Cardiac septum (tissue), 1 donor: ENCODE measurements around the gene DDX49. TPM values are rescaled to one million over a fixed set of nuclear protein-coding genes. Genes with fewer than 3 reads are reported as not detected.
"Not testable (repeated sequence)": the region's sequence is repeated elsewhere in the genome, so short reads cannot be mapped to it uniquely, and the experiment has no call there.

Experiments
- DNase-seq: peaks from one replicate; pipeline ENCODE4 v3.0.0-alpha.2; 2020; ENCODE audit warnings: low spot score
- intact Hi-C: fragments of 100-400 bp; cut with DNase I; formaldehyde crosslinking; loops from one replicate; pipeline ENCODE4 v1.14.0; 2022
- total RNA-seq: library from RNA; stranded (reverse); fragmentation: NEBNext Ultra II Directional; extraction: Animal tissue kit (Norgen Biotek cat#: 25700); gene quantifications from one replicate; pipeline ENCODE4 v1.2.1, GENCODE V29; 2021
- donor health status: DM: no; HTN: no; CAD: no.

DDX49 gene
- total RNA-seq, 1 donor from 2014 or later = 22.9 TPM

DNA sequence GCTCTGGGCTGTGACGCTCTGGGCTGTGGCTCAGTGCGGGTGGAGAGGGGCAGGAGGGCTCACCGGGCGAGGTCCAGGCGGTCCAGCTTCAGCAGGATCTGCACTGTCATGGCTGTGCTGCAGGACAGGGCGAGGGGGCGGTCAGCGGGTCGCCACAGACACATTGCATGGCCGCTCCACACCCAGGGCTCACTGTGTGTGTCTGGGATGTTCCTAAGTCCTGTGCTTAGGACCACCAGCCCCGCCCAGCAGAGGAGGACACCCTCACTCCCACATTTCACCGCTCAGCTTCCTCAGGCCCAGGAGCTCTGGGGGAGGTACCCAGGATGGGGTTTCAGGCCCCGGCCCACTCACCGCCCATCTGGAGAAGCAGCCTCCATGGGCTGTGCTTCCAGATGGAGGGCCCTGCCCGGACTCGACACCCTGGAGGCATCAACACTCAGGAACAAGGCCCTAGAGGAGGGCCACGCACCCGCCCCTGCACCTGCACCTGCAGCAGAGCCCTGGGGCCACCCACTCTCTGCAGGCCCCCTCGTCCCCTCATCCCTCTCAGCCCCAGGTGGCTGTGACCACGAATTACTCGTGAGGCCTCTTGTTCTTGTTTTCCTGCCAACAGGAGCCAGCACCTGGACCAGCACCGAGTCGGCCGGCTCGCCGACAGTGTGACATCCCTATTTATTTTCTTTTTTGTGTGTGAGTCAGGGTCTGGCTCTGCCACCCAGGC lies 13.8 kb upstream of the DDX49 start:
- intact Hi-C loops = no loop called here
- DNase-seq = no peak

DNA sequence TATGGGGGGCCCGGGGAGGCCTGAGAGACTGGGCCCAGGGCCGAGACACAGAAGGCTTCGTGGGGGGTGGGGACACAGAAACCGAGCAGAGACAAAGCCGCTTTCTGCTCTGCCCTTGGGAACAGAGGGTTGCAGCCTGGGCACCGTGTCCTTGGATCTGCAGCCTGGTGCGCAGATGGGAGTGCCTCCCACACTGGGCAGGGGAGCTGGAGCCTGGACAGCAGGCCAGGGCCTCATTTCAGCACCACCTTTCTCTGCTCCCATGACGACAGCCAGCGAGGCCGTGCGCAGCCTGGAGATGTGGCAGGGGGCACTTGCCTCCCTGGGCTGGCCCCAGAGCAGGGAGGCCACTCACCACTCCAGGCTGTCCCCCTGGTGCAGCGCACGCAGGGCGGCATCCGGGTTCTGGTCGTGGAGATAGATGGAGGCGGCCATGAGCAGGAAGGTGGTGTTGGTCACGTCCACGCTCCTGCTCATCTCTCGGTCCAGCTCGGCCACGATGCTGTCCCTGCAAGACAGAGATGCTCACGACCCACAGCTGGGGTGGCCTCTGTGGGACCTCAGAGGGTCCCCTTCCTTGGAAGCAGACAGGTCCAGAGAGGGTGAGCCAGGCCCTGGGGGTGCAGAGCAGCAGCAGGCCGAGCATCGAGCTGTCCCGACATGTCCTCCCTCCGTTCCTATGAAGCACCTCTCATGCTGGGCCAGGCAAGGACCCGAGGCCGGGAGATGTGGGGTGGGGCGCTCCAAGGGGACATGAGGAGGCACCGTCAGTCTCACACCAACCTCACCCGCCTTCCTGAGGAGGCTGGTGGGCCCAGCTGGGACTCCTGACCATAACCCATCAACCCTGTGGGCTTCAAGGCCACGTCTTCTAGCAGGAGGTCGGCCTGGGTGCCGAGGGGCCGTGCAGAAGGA lies 12.7 kb upstream of the DDX49 start:
- intact Hi-C loops = no loop called here
- no peak for DNase-seq

DNA sequence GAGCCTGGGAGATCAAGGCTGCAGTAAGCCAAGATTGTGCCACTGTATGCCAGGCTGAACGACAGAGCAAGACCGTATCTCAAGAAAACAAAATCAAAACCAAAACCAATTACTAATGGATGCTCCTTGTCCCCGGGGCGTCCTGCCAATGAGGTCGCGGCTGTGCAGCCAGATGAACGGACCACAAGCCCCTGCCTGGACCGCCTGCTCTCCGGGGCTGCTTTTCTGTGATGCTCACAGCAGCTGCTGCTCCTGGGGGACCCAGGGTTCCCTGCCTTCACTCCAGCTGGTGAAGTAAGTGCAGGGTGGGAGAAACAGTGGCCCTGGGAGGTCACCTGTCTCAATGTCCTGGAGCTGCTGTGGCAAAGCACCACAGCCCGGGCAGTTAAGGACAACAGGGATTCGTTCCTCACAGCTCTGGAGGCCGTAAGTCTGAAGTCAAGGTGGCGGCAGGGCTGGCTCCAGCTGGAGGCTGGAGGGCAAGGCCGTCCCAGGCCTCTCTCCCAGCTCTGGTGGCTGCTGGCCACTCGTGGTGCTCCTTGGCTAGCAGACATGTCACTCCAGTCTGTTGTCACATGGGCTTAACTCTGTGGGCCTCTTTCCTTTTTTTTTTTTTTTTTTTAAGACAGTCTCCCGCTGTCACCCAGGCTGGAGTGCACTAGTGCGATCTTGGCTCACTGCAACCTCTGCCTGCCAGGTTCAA lies 10.4 kb upstream of the DDX49 start:
- intact Hi-C loops = no loop called here
- no peak for DNase-seq

DNA sequence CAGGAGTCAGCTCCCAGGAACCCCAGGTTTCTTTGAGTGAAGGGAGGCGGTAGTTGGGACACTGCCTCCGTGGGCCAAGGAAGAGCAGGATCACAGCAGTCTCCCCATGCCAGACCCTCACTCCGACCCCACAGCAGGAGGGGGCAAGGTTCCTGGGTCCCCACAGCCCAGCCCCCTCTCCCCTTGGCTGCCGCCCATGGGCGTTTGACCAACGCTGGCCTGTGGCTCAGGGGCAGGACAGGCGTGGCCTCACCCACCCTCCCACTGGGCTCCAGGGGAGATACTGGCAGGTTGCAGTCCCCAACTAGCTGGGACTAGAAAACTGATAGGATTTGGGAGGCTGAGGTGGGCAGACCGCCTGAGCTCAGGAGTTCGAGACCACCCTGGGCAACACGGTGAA lies 9.5 kb upstream of the DDX49 start:
- DNase-seq = no peak
- intact Hi-C loops = no loop called here

DNA sequence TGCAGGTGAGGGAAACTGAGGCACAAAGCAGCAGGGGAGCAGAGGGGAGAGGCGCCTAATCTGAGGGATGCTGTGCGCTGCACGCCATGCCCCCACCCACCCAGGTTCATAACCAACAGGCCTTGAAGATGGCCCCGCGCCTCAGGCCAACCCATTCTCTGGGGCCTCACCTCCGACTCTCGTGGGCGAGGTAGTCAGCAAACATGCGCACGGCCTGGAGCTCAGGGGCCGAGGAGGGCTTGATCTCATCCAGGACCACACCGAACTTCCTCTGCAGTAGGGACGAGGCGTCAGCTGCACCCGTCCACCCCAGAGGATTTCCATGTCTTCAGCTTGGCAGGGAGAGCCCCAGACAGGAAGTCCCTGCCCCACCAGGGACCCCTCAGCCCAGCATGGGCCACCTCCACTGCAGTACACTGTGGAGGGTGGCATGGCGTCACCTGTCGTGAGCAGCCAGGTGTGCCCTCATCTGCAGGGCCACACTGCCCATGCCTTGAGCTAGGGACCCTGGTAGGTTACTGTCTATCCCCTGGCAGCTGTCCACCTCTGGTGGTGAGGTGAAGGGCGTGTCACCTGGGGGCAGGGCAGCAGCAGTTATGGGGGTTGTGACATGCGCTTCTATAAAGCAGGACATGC lies 8.6 kb upstream of the DDX49 start:
- DNase-seq = no peak
- intact Hi-C loops = no loop called here

DNA sequence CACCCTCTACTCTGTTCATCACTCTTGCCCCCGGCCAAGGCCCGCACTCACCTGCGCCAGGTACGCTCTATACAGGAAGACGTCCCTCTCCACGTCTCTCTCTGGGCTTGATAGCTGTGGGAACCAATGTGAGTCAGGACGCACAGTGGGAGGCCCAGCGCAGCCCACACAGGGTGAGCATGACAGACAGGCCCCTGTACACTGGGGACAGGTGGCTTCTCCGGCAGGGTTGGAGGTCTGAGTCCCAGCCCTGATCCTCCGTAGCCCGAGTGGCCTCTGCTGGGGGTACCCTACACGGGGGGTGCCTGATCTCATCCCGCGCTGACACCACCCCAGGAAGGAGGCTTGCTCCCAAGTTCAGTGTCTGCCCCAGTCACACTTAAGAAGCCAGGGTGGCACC lies 6.6 kb upstream of the DDX49 start:
- DNase-seq = no peak
- intact Hi-C loops = no loop called here

DNA sequence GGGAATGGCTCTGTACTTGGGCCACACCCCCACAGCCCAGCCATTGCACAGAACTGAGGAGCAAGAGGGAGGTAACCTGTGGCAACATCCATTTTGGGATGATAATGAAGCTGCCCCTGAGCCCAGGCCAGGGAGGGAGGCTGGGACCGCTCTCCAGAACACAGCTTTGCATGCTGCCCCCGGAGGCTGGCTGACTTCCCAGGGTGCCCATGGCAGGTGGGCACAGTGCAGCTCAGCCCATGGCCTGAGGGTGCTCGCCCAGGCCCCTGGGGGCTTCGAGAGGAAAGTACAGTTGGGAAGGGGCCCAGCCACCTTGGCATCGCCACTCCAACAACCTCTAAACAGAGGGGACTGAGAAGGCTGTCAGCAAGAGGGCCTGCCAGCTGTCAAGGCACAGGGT lies 6.0 kb upstream of the DDX49 start:
- DNase-seq = no peak
- intact Hi-C loops = no loop called here

DNA sequence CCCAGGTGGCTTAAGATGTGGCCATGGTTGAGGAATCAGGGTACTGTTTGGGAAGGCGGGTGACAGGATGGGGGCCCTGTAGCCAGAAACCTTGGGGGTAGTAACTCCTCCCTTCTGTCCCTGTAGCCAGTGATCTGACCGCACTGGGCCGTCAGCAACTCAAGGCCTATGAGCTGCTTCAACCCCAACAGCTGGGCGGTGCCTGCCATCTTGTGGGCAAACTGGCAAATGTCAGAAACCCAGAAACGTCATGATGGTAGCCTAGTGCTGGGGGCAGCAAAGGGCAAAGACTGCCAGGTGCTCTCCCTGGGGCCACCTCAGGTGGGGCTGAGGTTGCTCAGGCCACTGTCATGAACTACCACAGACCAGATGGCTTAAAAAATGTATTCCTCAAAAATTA lies 3.9 kb upstream of the DDX49 start:
- intact Hi-C loops = loop anchor here (5.0 kb wide), 2 partner anchors 117 to 343 kb away; partner anchors contain the start of genes ARMC6, SUGP2 and UBA52
- DNase-seq = no peak

DNA sequence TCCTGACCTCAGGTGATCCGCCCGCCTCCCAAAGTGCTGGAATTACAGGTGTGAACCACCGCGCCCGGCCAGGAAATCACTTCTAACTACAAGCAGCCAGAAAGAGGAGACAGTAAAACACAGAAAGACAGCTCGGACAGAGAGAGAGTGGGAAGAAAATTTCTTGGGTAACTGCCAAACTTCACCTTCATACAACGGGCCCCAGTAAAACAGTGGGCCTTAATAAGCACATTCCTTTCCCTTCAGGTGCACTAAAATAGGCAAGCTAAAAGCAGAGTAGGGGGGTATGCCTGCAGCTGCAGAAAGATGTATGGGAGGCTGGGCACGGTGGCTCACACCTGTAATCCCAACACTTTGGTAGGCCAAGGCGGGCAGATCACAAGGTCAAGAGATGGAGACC lies 1.9 kb upstream of the DDX49 start:
- intact Hi-C loops = loop anchor here (5.0 kb wide), 2 partner anchors 115 to 345 kb away; partner anchors contain the start of genes ARMC6, SUGP2 and UBA52
- not testable (repeated sequence) for DNase-seq

DNA sequence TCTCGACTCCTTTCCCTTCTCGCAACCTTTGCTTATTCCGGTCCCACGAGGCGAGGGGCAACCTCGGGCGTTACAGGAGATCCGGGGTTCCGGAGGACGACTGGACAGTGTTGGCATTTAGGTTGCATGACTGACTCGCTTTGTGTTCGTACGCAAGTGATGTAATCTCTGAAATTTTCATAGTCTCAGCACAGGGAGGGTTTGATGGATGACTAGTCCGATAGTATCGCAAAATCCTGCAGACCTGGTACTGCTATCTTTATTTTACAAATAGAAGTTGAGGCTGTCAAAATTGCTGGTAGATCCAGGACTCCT lies 342 bp downstream of the DDX49 start:
- DNase-seq = no peak
- intact Hi-C loops = loop anchor here (5.0 kb wide), 2 partner anchors 112 to 348 kb away; partner anchors contain the start of genes ARMC6, SUGP2 and UBA52

DNA sequence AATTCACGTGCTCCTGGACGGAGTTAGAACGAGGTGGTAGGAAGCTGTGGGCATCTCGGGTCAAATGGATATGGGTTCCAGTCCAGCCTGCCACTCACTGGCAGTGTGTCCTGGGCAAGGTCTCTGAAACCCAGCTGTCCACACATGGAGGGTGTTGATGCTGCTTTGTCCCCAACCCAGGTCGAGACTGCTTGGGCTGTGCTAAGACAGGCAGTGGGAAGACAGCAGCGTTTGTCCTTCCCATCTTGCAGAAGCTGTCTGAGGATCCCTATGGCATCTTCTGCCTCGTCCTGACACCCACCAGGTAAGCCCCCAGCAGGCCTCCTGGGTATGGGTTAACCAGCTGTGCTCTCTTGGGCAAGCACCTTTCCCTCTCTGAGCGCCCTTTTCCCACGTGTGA lies 885 bp downstream of the DDX49 start:
- intact Hi-C loops = no loop called here
- no peak for DNase-seq

DNA sequence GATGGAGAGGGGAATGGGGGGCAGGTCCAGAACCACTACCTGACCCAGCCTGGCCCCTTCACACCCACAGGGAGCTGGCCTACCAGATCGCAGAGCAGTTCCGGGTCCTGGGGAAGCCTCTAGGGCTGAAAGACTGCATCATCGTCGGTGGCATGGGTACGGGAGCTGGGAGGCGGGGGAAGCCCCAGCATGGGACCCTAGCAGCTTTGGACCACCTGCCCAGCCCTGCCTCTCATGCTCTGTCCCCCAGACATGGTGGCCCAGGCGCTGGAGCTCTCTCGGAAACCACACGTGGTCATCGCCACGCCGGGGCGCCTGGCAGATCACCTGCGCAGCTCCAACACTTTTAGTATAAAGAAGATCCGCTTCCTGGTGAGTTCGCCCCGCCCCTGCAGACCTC lies 2.1 kb downstream of the DDX49 start:
- intact Hi-C loops = no loop called here
- no peak for DNase-seq

DNA sequence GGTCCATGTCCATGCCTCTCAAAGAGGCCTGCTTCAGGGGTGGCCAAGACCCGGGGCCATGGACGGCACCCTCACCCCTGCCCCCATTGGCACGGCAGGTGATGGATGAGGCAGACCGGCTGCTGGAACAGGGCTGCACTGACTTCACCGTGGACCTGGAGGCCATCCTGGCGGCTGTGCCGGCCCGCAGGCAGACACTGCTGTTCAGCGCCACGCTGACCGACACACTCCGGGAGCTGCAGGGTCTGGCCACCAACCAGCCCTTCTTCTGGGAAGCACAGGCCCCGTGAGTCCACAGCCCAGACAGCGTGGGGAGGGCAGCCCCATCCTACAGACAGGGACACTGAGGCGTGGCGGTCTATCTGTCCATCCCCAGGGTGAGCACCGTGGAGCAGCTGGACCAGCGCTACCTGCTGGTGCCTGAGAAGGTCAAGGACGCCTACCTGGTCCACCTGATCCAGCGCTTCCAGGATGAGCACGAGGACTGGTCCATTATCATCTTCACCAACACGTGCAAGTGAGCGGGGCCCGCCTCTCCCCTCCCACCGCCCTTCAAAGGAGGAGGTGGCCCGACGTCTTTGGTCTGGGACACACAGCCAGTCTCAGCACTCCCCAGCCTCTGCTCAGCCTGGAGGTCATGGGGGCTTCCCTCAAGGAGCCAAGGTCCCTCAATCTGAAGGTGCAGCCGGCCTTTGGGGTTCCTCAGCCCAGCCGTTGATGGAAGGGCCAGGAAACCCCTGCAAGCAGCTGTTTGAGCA lies 2.9 kb downstream of the DDX49 start:
- no peak for DNase-seq
- intact Hi-C loops = no loop called here

DNA sequence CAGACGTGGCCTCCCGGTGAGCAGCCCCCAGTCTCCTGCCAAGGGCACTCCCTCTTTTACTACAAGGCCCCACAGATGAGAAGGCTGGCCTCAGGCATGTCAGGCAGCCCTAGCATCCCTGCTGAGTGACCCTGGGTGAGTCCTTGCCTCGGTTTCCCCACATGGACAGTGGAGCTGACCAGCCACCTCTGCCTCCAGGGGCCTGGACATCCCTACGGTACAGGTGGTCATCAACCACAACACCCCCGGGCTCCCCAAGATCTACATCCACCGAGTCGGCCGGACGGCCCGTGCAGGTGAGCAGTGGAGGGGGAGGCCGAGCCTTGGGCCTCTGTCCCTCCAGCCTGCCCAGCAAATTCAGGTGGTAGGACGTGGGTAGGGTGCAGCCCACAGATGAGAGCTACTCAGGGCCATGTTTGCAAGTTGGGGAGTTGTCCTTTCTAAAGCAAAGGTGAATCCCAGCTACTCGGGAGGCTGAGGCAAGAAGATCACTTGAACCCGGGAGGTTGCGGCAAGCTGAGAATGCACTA lies 5.2 kb downstream of the DDX49 start:
- no peak for DNase-seq
- intact Hi-C loops = no loop called here

DNA sequence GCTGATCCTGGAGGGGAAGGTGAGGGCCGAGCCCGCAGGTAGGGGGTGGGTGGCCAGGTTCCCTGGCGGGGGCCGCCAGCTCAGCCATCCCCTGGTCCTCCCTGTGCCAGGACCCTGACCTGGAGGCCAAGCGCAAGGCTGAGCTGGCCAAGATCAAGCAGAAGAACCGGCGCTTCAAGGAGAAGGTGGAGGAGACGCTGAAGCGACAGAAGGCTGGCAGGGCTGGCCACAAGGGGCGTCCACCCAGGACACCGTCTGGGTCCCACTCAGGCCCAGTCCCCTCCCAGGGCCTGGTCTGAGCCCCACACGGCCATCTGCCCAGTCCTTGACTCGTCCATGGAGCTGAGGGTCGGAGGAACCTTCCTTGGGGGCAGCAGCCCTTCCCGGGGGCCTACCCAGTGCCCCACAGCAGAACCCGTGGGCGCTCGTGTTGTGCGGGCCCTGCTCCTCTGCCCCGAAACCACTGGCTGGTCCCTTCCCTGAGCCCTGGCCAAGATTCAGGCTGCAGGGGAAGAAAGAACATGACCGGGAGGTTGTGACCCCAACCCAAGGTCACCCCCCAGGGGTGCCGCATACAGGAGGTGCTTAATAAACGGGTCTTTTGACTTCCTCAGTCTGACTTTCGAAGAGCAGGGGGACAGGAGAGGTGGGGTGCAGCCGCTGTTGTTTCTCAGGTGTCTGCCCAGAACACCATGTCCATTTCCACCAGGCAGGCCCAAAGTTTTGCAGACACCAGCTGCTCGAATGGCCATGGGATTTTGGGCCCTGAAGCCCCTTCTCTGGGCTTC lies 8.7 kb downstream of the DDX49 start:
- DNase-seq = no peak
- intact Hi-C loops = no loop called here

DNA sequence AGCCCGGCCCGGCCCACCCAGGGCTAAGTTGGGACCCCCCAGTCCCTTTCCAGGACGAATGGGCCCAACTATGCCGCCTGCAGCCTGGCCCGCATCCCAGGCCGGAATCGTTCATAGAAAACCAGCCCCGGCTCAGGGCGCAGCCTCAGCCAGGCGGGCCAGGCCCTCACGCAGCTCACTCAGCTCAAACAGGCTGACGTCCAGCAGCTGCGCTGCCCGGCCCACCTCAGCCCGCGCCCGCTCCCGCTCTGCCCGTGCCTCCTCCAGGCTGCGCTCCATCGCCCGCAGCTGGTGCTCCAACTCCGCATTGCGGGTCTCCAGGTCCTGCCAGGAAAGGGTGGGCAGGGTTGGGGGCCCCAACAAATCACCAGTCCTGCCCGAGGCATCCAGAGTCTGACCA lies 9.8 kb downstream of the DDX49 start:
- DNase-seq = no peak
- intact Hi-C loops = no loop called here

DNA sequence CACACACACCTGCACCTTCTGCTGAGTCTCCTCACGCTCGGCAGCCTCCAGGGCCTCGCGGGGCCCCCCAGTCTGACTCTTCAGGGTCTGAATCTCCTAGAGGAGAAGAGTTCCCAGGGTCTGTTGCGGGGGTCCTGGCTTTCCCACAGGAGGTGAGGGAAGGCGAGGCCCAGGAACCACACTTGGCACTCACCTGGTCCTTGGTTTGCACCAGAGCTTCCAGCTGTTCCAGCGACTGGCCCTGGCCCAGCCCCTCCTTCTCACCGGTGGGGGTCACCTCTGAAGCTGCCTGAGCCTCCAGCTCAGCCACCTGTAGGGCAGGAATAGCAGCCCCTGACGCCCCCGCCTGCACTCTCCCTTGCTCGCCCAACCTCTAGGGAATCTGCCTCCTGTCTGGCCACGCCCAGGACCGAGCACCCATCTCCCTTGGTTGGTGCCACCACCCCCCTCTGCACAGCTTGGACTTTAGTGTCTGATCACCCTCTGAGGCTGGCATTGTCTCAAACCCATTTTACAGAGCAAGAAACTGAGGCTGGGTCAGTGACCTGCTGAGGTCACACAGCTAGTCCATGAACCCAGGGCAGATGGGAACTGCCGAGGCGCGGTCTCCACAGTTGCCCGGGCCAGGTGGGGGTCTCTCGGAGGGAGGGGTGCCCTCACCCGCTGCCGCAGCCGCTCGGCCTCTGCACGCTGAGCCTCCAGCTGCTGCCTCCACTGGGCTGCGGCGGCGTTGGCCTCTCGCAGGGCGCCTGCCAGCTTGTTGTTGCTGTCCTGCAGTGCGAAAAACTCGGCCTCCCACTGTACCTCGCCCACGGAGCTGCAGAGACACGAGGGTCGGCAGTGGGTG lies 12.0 kb downstream of the DDX49 start:
- intact Hi-C loops = no loop called here
- no peak for DNase-seq
